MM.1S (cell line): ENCODE results near the gene AK8.

Source experiments
- CTCF ChIP-seq: fragments of 300-600 bp; sonication (generic); IDR thresholded peaks from 2 replicates; pipeline ENCODE4 v1.5.1; 2016; ENCODE audit warnings: antibody characterized with exemption, low read length, mixed read lengths
- EZH2 ChIP-seq: fragments of 300-600 bp; sonication (generic); optimal IDR thresholded peaks from 2 replicates; pipeline ENCODE3; 2017; ENCODE audit warnings: low read depth, mild to moderate bottlenecking, antibody characterized with exemption, low read length, mixed read lengths

GRCh38 chr9:132873403-132873802 is 4.7 kb downstream of the AK8 start:
- TF ChIP-seq EZH2 (no peak), CTCF (no peak)
